GM12892 (cell line): ENCODE results near the gene FADD.

Experiments
- POLR2A ChIP-seq: IDR thresholded peaks from 2 replicates; pipeline ENCODE4 v1.6.1; 2011; ENCODE audit warnings: low read depth, low read length, control low read depth
- POLR2AphosphoS5 ChIP-seq: IDR thresholded peaks from 2 replicates; pipeline ENCODE4 v1.6.1; 2011; ENCODE audit warnings: low read depth, low read length, control low read depth
- TAF1 ChIP-seq: IDR thresholded peaks from 2 replicates; pipeline ENCODE4 v1.6.1; 2011; ENCODE audit warnings: low read depth, mild to moderate bottlenecking, control low read depth, low read length, borderline replicate concordance

- TF ChIP-seq POLR2AphosphoS5 (no peak), POLR2A (no peak), TAF1 (no peak)
These were observed 1.3 kb downstream of the FADD start for GRCh38 chr11:70204466-70204799.
